K562 (cell line): ENCODE data around the gene ZC3H8. TPM values are rescaled to one million over a fixed set of nuclear protein-coding genes. Genes with fewer than 3 reads are reported as not detected.

Experiments used
- BACH1 ChIP-seq: fragments of 200-800 bp; sonication (Bioruptor generic); IDR thresholded peaks from 2 replicates; pipeline ENCODE4 v1.6.1; 2016; ENCODE audit warnings: missing genetic modification characterization, missing compliant biosample characterization
- C11orf30 ChIP-seq: fragments of 450-650 bp; IDR thresholded peaks from 2 replicates; pipeline ENCODE4 v1.6.1; 2016; ENCODE audit warnings: low read depth, mild to moderate bottlenecking
- CREM ChIP-seq: IDR thresholded peaks from 2 replicates; pipeline ENCODE4 v1.6.1; 2014; ENCODE audit warnings: antibody characterized with exemption, low read depth
- E2F5 ChIP-seq: sonication (generic); formaldehyde crosslinking; IDR thresholded peaks from 2 replicates; pipeline ENCODE4 v1.8.0; 2022; ENCODE audit warnings: mild to moderate bottlenecking, missing genetic modification reagents
- HBP1 ChIP-seq: fragments of 450-650 bp; formaldehyde crosslinking; IDR thresholded peaks from 2 replicates; pipeline ENCODE4 v1.4.0; 2022; ENCODE audit warnings: missing genetic modification characterization
- MAFK ChIP-seq: IDR thresholded peaks from 2 replicates; pipeline ENCODE4 v1.6.1; 2011; ENCODE audit warnings: low read length, improper control_type of control experiment
- MCM3 ChIP-seq: fragments of 450-650 bp; IDR thresholded peaks from 2 replicates; pipeline ENCODE4 v1.6.1; 2016
- NKRF ChIP-seq: fragments of 450-650 bp; IDR thresholded peaks from 2 replicates; pipeline ENCODE4 v1.6.1; 2016; ENCODE audit warnings: borderline replicate concordance
- NONO ChIP-seq, 2 experiments: fragments of 200-400 bp in 1 of 2; fragments of 450-650 bp in 1 of 2; formaldehyde crosslinking in 1 of 2; IDR thresholded peaks; 2 replicates each; pipeline ENCODE4 v1.6.1; 2017; ENCODE audit warnings: low read depth in 2 of 2, mild to moderate bottlenecking in 2 of 2, moderate library complexity in 2 of 2, low read length in 1 of 2
- PML ChIP-seq: IDR thresholded peaks from 2 replicates; pipeline ENCODE4 v1.6.1; 2012; ENCODE audit warnings: low read length, inconsistent platforms
- PTBP1 ChIP-seq: fragments of 200-400 bp; formaldehyde crosslinking; IDR thresholded peaks from 2 replicates; pipeline ENCODE4 v1.6.1; 2017; ENCODE audit warnings: low read depth, low read length
- RBM25 ChIP-seq: fragments of 200-400 bp; formaldehyde crosslinking; IDR thresholded peaks from 2 replicates; pipeline ENCODE4 v1.6.1; 2018; ENCODE audit warnings: low read length, low read depth, moderate library complexity; ENCODE audit not compliant: severe bottlenecking
- SMC3 ChIP-seq: conservative IDR thresholded peaks from 2 replicates; pipeline ENCODE4 v1.6.1; 2011; ENCODE audit warnings: low read depth, low read length, improper control_type of control experiment; ENCODE audit not compliant: insufficient read depth
- TEAD1 ChIP-seq, 2 experiments: fragments of 450-650 bp in 1 of 2; sonication (generic) in 1 of 2; formaldehyde crosslinking; IDR thresholded peaks; 2 replicates each; pipeline versions ENCODE4 v1.4.0 to v1.8.0; 2020 to 2022; ENCODE audit warnings: mild to moderate bottlenecking in 2 of 2, missing genetic modification reagents in 1 of 2
- THRA ChIP-seq: fragments of 450-650 bp; IDR thresholded peaks from 2 replicates; pipeline ENCODE4 v1.6.1; 2017; ENCODE audit warnings: mild to moderate bottlenecking, moderate library complexity
- VEZF1 ChIP-seq: fragments of 200-800 bp; sonication (Bioruptor generic); IDR thresholded peaks from 2 replicates; pipeline ENCODE4 v1.6.1; 2017; ENCODE audit warnings: missing genetic modification characterization, missing compliant biosample characterization
- ZKSCAN8 ChIP-seq: fragments of 200-800 bp; sonication (Bioruptor generic); IDR thresholded peaks from 2 replicates; pipeline ENCODE4 v1.6.1; 2016; ENCODE audit warnings: missing genetic modification characterization, missing compliant biosample characterization
- ZNF583 ChIP-seq: fragments of 250-450 bp; sonication (Bioruptor Pico); IDR thresholded peaks from 2 replicates; pipeline ENCODE4 v1.4.0; 2020
- polyA plus RNA-seq, 8 experiments: library from polyadenylated mRNA; depleted of rRNA in 4 of 8; stranded (reverse) in 5 of 8; unstranded in 3 of 8; fragments of >200 nt; fragmentation: Nextera tagmentation in 2 of 8; fragmentation: Illumina TruSeq in 1 of 8; extraction: Ambion mirVana in 2 of 8; extraction: Trizol in 1 of 8; gene quantifications; 2 replicates each; pipeline versions ENCODE4 v1.2.1 to v1.2.3, GENCODE V29; 2011 to 2014; ENCODE audit warnings: inconsistent platforms in 1 of 8, missing spikeins in 1 of 8
- total RNA-seq, 7 experiments: library from RNA; depleted of rRNA in 6 of 7; stranded (reverse); fragments of >200 nt in 6 of 7; fragmentation: Illumina TruSeq in 2 of 7; extraction: Trizol in 2 of 7; gene quantifications; 2 replicates each; pipeline versions ENCODE4 v1.2.1 to v1.2.3, GENCODE V29; 2011 to 2021; ENCODE audit warnings: low replicate concordance in 1 of 7

Gene ZC3H8
- total and polyA plus RNA-seq, 9 of the 15 experiments (the other 6 are each of a cell fraction or from before 2014, with no cell fraction given) = 11.6 to 41.5 (median 27.5) TPM

GRCh38 chr2:112272669-112273068 is 17.8 kb upstream of the ZC3H8 start (continued):
- TF ChIP-seq THRA = no peak
- TF ChIP-seq ZNF583 = 0 out of 2 replicates have a peak, but pooled peaks have one; percentile 16
- TF ChIP-seq HBP1 (CRISPR knock-in tag) = no peak
- peak; percentile 55; the same call in 1 of the 2 replicates for TF ChIP-seq MAFK
- TF ChIP-seq VEZF1 (CRISPR knock-in tag) = peak; percentile 59
- TF ChIP-seq E2F5 = no peak
- no peak for TF ChIP-seq ZKSCAN8 (CRISPR knock-in tag)
- peak; percentile 76 for TF ChIP-seq CREM
- no peak for TF ChIP-seq PML
- TF ChIP-seq C11orf30 = peak; percentile 78
- no peak for TF ChIP-seq SMC3
- TF ChIP-seq RBM25 = no peak
- 0 out of 4 replicates have a peak, but pooled peaks of 1 of the 2 experiments have one; percentile 6 for TF ChIP-seq NONO (IDR thresholded peaks at IDR 0.05; ENCODE audit: low read depth in 2 of 2, low read length in 1 of 2)
- no peak for TF ChIP-seq PTBP1
- peak in 1 of 2 experiments; percentile 69; a peak in 1 of 4 replicates for TF ChIP-seq TEAD1 (CRISPR knock-in tag; IDR thresholded peaks at IDR 0.05)
- no peak for TF ChIP-seq MCM3
- no peak for TF ChIP-seq NKRF
- peak; percentile 23; the same call in 1 of the 2 replicates for TF ChIP-seq BACH1 (tag)
